Measurements from ENCODE around the gene IVNS1ABP. TPM values are rescaled to one million over a fixed set of nuclear protein-coding genes. Genes with fewer than 3 reads are reported as not detected.

IVNS1ABP gene
- total and polyA plus RNA-seq, 2 of the 13 experiments (the other 11 are each of a cell fraction or from before 2014, with no cell fraction given), result 49.1 to 51.7 TPM

DNA sequence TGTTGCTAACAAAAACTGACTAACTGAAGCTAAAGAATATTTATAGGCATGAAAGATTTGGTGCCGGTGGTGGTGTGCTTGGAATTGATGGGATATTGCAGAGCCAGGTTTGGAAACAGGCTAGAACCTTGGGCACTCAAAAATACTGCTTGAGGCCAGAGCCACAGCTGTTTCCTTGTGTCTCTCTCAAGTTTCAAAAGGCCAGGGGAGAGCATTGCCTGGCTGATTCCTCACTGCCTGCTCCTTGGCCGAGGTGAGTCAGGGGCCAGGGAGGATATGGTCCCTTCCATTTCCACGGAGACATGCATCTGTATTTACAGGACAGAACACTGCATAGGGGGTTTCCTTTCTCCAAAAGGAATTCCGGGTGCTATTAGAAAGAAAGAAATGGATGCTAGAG lies 36.1 kb upstream of the IVNS1ABP start (continued):
- TF ChIP-seq ZFX (CRISPR knock-in tag; IDR thresholded peaks at IDR 0.05; ENCODE audit: low read depth), result no peak

DNA sequence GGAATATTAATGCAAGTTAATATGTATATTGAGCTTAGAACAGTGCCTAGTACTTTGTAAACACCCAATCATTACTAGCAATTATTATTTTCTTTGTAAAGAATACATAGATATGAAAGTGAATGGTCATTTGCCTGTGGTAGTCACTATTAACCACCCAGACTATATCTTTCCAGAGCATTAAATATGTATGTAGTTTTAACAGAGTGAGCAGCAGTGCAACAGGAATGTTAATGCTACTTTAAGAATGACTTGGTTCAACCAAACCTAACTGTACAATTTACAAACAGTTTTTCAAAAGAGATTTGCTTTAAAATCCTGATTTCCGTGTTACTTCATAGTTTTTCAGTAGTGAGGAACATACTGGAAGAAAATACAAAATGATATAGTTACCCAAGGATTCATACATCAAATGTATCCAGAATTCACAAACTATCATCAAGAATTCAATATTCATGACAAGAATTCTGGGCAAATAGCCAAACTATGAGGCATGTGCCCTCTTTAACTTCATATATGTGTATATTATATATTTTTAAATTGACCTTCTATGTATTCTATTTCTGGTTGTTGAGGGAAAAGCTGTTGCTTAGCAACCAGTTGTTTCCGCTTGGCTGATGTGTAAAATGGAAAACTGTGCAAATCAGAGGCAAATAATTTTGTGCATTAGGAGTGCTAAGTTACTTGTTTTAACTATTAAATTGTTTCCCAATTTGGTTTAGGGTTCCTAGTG lies 34.9 kb upstream of the IVNS1ABP start:
- no TSS peak for BruUV-seq (replicated peaks)
- 94% methylated on average over 2 of the region's 2 CpGs for WGBS (ENCODE audit: low lambda C conversion rate)

More for the DNA sequence above, 34.9 kb upstream of the IVNS1ABP start:
- no peak for TF ChIP-seq EP300 (IDR thresholded peaks at IDR 0.05; ENCODE audit: low read depth in 2 of 2, low read length in 2 of 2)
- TF ChIP-seq EP300 (CRISPR knock-in tag; IDR thresholded peaks at IDR 0.05; ENCODE audit: borderline replicate concordance), result no peak
- TF ChIP-seq ARNTL (CRISPR knock-in tag; IDR thresholded peaks at IDR 0.05), result no peak
- TF ChIP-seq ZNF709 (CRISPR knock-in tag; IDR thresholded peaks at IDR 0.05), result no peak
- TF ChIP-seq ZNF746 (CRISPR knock-in tag; IDR thresholded peaks at IDR 0.05), result no peak
- no peak for TF ChIP-seq ZNF615 (CRISPR knock-in tag; IDR thresholded peaks at IDR 0.05; ENCODE audit: borderline replicate concordance)
- no peak for TF ChIP-seq JUN (CRISPR knock-in tag; IDR thresholded peaks at IDR 0.05)
- no peak for TF ChIP-seq TCF7L2 (IDR thresholded peaks at IDR 0.05; ENCODE audit: low read depth, low read length)
- no peak for TF ChIP-seq NR3C1 (CRISPR knock-in tag; IDR thresholded peaks at IDR 0.05)
- TF ChIP-seq ZNF234 (CRISPR knock-in tag; conservative IDR thresholded peaks at IDR 0.05), result no peak
- TF ChIP-seq, protein P1, sequence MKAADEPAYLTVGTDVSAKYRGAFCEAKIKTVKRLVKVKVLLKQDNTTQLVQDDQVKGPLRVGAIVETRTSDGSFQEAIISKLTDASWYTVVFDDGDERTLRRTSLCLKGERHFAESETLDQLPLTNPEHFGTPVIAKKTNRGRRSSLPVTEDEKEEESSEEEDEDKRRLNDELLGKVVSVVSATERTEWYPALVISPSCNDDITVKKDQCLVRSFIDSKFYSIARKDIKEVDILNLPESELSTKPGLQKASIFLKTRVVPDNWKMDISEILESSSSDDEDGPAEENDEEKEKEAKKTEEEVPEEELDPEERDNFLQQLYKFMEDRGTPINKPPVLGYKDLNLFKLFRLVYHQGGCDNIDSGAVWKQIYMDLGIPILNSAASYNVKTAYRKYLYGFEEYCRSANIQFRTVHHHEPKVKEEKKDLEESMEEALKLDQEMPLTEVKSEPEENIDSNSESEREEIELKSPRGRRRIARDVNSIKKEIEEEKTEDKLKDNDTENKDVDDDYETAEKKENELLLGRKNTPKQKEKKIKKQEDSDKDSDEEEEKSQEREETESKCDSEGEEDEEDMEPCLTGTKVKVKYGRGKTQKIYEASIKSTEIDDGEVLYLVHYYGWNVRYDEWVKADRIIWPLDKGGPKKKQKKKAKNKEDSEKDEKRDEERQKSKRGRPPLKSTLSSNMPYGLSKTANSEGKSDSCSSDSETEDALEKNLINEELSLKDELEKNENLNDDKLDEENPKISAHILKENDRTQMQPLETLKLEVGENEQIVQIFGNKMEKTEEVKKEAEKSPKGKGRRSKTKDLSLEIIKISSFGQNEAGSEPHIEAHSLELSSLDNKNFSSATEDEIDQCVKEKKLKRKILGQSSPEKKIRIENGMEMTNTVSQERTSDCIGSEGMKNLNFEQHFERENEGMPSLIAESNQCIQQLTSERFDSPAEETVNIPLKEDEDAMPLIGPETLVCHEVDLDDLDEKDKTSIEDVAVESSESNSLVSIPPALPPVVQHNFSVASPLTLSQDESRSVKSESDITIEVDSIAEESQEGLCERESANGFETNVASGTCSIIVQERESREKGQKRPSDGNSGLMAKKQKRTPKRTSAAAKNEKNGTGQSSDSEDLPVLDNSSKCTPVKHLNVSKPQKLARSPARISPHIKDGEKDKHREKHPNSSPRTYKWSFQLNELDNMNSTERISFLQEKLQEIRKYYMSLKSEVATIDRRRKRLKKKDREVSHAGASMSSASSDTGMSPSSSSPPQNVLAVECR (CRISPR knock-in tag; IDR thresholded peaks at IDR 0.05; ENCODE audit: borderline replicate concordance), result no peak
- ChIA-PET CTCF (ENCODE audit: low intra/inter-chr PET ratio, low total read pairs) (no interaction called here), POLR2A (no interaction called here)
- no peak for ATAC-seq
- in situ Hi-C loops (cut with HindIII; ENCODE audit: extremely low pct_ligation_motif_present, low pct_unique_long_range_greater_than_20kb) (no loop called here), intact Hi-C loops (cut with micrococcal nuclease; ENCODE audit: unreplicated experiment) (no loop called here)
- H3K79me2 ChIP-seq (ENCODE audit: insufficient read depth, low read length), result no peaks in the 10 kb centered on the region
- no peak overlapping the region for H2AFZ ChIP-seq (ENCODE audit: low read length)
- no peak overlapping the region for H3K4me2 ChIP-seq (ENCODE audit: low read depth, low read length)
- H3K36me3 ChIP-seq (replicated peaks in 1 of 2; ENCODE audit: control insufficient read depth in 1 of 2, insufficient read depth in 2 of 2, low read length in 2 of 2), result no peaks in the 10 kb centered on the region
- H3K27ac ChIP-seq (ENCODE audit: extremely low read length, insufficient read depth, low read length), result peak overlapping the region; percentile 95
- DNase-seq (ENCODE audit: low spot score), result no peak
- no peaks in the 10 kb centered on the region for H3K27me3 ChIP-seq (ENCODE audit: control insufficient read depth in 1 of 2, insufficient read depth in 2 of 2, low read length in 2 of 2)
- H3K9ac ChIP-seq (ENCODE audit: insufficient read depth, low read depth, low read length), result no peak overlapping the region
- no peak overlapping the region for H3K4me3 ChIP-seq (replicated peaks in 1 of 3; ENCODE audit: insufficient read depth in 1 of 3, low read depth in 2 of 3, low read length in 3 of 3)
- H3K4me1 ChIP-seq (ENCODE audit: insufficient read depth, low read length), result peaks cover 60% of the 10 kb centered on the region
- FAIRE-seq, result no peak
- no peaks in the 10 kb centered on the region for H4K20me1 ChIP-seq (ENCODE audit: insufficient read depth, low read length)
- H3K9me3 ChIP-seq (ENCODE audit: low read length), result no peaks in the 10 kb centered on the region

All from HepG2 (cell line).